Measurements from ENCODE around the gene ZDHHC16. TPM values are rescaled to one million over a fixed set of nuclear protein-coding genes. Genes with fewer than 3 reads are reported as not detected.

Gene ZDHHC16
- total RNA-seq, 1 donor from 2014 or later = 20.7 TPM

Small RNA genes within 50 kb of the gene (small RNA-seq; reads per million reads assigned to genes)
- not detected for gene RF00019 (ENCODE audit: low replicate concordance)

Other genes with a start within 250 kb of the ZDHHC16 start
- gene ARHGAP19, start 153.5 kb upstream of the ZDHHC16 start, total RNA-seq = 16.0 TPM
- 1.1 TPM for gene FRAT1, start 126.9 kb upstream of the ZDHHC16 start, total RNA-seq
- gene FRAT2, start 111.4 kb upstream of the ZDHHC16 start, total RNA-seq = 10.7 TPM
- gene RRP12, start 44.8 kb upstream of the ZDHHC16 start, total RNA-seq = 14.3 TPM
- 94.6 TPM for gene PGAM1, start 20.0 kb upstream of the ZDHHC16 start, total RNA-seq
- 21.0 TPM for gene EXOSC1, start 169 bp upstream of the ZDHHC16 start, total RNA-seq
- 48.7 TPM for gene MMS19, start 52.2 kb downstream of the ZDHHC16 start, total RNA-seq
- 5.6 TPM for gene UBTD1, start 52.7 kb downstream of the ZDHHC16 start, total RNA-seq
- 6.4 TPM for gene ANKRD2, start 126.6 kb downstream of the ZDHHC16 start, total RNA-seq
- 0.99 TPM for gene HOGA1, start 138.2 kb downstream of the ZDHHC16 start, total RNA-seq
- gene C10orf62, start 143.5 kb downstream of the ZDHHC16 start, total RNA-seq = 0.20 TPM
- 5.4 TPM for gene MORN4, start 187.3 kb downstream of the ZDHHC16 start, total RNA-seq
- 7.7 TPM for gene PI4K2A, start 194.5 kb downstream of the ZDHHC16 start, total RNA-seq
- gene AVPI1, start 241.1 kb downstream of the ZDHHC16 start, total RNA-seq = 18.2 TPM

Data from skin of body (tissue), 2 donors.